Measurements from ENCODE around the gene PTPN11.
"Not testable (repeated sequence)": the region's sequence is repeated elsewhere in the genome, so short reads cannot be mapped to it uniquely, and the experiment has no call there.

PTPN11 gene

DNA sequence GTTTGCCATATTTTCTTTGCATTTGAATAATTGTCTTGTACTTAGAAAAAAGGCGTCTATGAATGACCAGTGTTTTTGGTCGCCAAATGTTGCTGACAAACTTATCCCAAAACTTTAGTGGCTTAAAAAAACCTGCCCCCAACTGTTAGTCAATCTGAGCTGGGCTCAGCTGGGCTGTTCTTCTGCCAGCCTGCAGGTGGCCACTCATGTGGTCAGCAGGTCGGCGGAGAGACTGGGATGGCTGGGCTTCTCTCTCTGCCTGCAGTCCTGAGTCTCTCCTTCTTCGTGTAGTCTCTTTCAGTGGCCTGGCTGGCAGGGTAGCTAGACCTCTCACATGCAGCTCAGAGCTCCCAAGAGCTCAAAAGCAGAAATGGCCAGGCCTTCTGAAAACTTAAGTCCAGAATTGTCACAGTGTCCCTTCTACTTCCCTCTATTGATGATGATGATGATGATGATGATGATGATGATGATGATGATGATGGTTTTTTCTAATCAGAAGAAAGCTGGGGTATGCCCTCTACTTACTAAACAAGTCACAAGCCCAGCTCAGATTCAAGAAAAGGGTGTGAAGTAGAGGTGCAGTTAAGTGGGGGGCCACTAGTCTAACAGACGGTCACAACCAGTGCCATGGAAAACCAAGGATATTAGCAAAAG lies 87.9 kb downstream of the PTPN11 start:
- in situ Hi-C loops (cut with MboI; ENCODE audit: low sequenced_read_pairs) = no loop called here

GRCh38 chr12:112513471-112513870 lies 94.7 kb downstream of the PTPN11 start:
- in situ Hi-C loops (cut with MboI; ENCODE audit: low sequenced_read_pairs) = no loop called here

GRCh38 chr12:112514456-112514855 lies 95.7 kb downstream of the PTPN11 start:
- in situ Hi-C loops (cut with MboI; ENCODE audit: low sequenced_read_pairs) = no loop called here

DNA sequence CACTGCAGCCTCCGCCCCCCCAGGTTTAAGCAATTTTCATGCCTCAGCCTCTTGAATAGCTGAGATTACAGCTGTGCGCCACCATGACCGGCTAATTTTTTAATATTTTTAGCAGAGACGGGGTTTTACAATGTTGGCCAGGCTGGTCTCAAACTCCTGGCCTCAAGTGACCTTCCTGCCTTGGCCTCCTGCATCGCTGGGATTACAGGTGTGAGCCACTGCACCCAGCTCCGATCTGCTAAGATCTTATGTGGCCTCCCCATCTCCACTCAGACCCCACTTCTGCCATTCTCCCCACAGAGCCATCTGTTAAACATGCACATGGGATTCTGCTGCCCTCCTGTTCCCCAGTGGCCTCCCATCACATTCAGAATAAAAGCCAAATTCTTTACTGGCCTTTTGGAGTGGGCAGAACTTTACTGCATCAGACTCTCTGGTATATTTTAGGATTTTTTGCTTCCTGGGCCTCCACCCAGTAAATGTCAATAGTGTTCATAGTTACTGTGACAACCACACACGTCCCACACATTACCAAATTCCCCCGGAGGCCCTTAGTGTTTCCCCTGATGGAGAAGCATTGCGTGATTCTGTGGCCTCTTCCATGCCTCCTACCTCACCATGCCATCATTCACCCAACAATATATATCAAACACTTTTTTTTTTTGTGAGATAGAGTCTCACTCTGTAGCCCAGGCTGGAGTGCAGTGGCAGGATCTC lies 96.3 kb downstream of the PTPN11 start:
- in situ Hi-C loops (cut with MboI; ENCODE audit: low sequenced_read_pairs) = no loop called here

GRCh38 chr12:112515868-112516267 lies 97.1 kb downstream of the PTPN11 start:
- in situ Hi-C loops (cut with MboI; ENCODE audit: low sequenced_read_pairs) = no loop called here

- in situ Hi-C loops (cut with MboI; ENCODE audit: low sequenced_read_pairs) = no loop called here
Observed at GRCh38 chr12:112517730-112518364, 99.1 kb downstream of the PTPN11 start.

GRCh38 chr12:112518365-112518735 lies 99.6 kb downstream of the PTPN11 start:
- in situ Hi-C loops (cut with MboI; ENCODE audit: low sequenced_read_pairs) = no loop called here

DNA sequence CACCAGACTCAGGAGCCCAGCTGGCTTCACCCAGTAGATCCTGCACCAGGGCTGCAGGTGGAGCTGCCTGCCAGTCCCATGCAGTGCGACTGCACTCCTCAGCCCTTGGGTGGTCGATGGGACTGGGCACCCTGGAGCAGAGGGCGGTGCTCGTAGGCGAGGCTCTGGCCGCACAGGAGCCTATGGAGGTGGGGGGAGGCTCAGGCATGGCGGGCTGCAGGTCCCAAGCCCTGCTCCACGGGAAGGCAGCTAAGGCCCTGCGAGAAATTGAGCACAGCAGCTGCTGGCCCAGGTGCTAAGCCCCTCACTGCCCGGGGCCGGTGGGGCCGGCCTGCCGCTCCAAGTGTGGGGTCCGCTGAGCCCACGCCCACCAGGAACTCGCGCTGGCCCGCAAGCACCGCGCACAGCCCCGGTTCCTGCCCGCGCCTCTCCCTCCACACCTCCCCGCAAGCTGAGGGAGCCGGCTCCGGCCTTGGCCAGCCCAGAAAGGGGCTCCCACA lies 101.1 kb downstream of the PTPN11 start:
- in situ Hi-C loops (cut with MboI; ENCODE audit: low sequenced_read_pairs) = not testable (repeated sequence)

- in situ Hi-C loops (cut with MboI; ENCODE audit: low sequenced_read_pairs) = no loop called here
Observed at GRCh38 chr12:112523856-112524255, 105.1 kb downstream of the PTPN11 start.

DNA sequence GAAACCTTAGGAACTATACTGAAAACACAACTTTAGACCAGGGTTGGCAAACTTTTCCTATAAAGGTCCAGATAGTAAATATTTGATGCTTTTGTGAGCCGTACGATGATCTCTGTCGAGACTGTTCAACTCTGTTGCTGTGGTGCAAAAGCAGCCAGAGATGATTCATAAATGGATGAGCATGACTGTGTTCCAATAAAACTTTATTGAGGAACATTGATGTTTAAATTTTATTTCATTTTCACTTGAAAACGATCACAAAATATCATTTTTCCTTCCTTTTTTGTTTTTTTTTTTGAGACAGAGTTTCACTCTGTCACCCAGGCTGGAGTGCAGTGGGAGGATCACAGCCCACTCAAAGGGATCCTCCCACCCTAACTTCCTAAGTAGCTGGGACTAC lies 105.5 kb downstream of the PTPN11 start:
- in situ Hi-C loops (cut with MboI; ENCODE audit: low sequenced_read_pairs) = no loop called here

DNA sequence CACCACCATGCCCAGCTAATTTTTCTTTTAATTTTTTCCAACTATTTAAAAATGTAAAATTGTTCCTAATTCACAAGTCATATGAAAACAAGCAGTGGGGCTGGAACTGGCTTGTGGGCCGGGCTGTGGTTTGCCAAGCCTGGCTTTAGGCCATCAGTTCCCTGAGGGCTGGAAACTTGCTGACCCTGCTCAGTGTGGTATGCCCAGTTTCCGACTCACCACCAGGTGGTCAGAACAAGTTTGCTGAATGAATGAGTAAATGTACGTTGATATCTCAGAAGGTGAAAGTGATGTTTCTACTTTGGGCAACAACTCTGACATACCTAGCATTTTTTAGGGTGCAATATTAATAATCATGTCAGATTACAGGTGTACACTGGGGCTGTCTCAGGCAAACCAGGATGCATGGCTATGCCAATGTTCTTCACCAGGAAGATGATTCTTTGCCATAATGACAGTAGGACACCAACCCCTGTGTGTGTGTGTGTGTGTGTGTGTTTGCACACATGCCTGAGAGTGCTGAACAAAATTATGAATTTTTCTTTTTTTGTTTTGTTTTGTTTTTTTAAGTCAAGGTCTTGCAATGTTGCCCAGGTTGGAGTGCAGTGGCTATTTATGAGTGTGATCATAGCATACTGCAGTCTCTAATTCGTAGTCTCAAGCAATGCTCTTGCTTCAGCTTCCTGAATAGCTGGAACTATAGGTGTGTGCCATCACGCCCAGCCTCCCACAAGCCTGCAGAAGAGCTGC lies 106.1 kb downstream of the PTPN11 start:
- in situ Hi-C loops (cut with MboI; ENCODE audit: low sequenced_read_pairs) = no loop called here

DNA sequence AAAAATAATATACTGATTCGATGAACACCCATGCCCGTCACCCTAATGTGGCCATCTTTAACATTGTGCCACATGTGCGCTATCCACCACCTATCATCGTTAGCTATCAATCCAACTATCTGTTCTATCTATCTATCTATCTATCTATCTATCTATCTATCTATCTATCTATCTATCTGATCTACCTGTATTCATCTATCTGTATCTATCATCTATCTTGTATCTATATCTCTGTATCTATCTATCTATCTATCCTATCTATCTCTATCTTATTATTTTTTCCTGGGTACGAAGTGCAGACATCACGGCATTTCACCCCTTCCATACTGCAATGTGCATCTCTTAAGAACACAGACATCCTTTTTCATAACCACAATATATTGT lies 106.7 kb downstream of the PTPN11 start:
- in situ Hi-C loops (cut with MboI; ENCODE audit: low sequenced_read_pairs) = no loop called here

GRCh38 chr12:112527082-112527481 lies 108.3 kb downstream of the PTPN11 start:
- in situ Hi-C loops (cut with MboI; ENCODE audit: low sequenced_read_pairs) = no loop called here

DNA sequence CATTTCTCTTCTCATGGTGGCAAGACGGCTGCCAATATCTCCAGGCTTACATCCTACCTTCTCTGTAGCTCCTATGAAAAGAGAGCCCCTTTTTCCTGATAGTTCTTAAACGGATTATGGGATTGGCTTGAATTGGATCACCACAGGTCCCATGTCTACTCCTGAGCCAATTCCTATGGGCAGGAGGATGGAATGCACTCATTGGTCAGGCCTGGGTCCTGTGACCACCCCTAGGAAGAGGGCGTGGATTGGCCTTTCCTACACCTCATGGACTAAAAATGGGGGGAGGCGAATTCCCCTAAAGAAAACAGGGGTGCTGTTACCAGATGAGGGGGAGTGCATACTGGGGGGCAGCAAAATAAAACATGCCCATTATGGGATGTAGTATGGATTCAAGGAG lies 108.8 kb downstream of the PTPN11 start:
- in situ Hi-C loops (cut with MboI; ENCODE audit: low sequenced_read_pairs) = no loop called here

DNA sequence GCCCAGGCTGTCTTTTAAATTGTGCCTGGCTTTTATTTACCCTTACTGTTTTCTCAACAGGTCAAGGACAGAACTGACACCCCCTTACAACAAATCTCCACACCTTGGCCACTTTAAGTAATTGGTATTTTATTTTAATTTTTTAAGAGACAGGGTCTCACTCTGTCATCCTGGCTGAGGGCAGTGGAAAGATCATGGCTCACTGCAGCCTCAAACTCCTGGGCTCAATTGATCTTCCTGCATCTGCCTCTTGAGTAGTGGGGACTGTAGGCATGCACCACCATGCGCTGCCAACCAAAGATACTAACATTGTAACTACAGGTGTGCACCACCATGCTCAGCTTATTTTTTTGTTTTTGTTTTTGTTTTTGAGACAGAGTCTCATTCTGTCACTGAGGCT lies 109.8 kb downstream of the PTPN11 start:
- in situ Hi-C loops (cut with MboI; ENCODE audit: low sequenced_read_pairs) = no loop called here

DNA sequence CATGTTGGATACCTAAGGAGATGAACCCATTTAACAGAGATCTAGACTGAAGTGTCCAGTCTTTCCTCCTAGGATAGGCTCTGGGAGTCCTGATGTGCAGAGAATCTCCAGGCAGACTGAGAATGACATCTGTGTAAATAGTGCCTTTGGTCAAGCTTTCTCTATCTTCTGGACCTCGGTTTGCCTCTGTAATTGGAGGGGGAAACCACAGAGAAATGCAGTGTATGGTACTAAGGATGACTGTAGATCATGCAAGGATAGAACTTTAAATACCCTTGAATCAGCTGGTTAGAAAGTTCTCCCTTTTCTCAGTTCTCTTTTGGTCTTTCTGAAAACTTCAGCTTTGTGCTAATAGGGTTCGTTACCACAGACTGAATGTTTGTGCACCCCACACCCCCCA lies 112.2 kb downstream of the PTPN11 start:
- in situ Hi-C loops (cut with MboI; ENCODE audit: low sequenced_read_pairs) = no loop called here

- in situ Hi-C loops (cut with MboI; ENCODE audit: low sequenced_read_pairs) = no loop called here
Observed at GRCh38 chr12:112532106-112532505, 113.4 kb downstream of the PTPN11 start.

DNA sequence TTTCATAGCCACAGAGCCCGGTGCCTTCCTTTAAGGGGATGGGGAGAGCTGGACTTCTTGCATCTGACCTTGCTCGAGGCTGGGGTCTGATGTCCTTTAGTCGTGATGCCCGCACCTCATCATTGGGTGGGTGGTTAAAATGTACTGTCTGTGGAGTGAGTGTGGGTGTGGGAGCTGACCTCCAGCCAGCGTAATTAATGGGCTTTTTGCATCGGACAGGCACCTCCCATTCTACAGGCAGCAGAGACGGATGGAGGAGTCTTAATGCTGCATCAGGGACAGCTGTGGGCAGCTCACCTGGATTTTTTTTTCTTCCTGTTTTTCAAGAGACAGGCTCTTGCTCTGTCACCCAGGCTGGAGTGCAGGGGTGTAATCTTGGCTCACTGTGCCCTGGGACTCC lies 114.8 kb downstream of the PTPN11 start:
- in situ Hi-C loops (cut with MboI; ENCODE audit: low sequenced_read_pairs) = no loop called here

- in situ Hi-C loops (cut with MboI; ENCODE audit: low sequenced_read_pairs) = no loop called here
Observed at GRCh38 chr12:112535017-112535416, 116.3 kb downstream of the PTPN11 start.

- in situ Hi-C loops (cut with MboI; ENCODE audit: low sequenced_read_pairs) = no loop called here
Observed at GRCh38 chr12:112535637-112536366, 117.1 kb downstream of the PTPN11 start.

- in situ Hi-C loops (cut with MboI; ENCODE audit: low sequenced_read_pairs) = no loop called here
Observed at GRCh38 chr12:112536367-112536730, 117.6 kb downstream of the PTPN11 start.
